Stimulated activated naive CD8-positive, alpha-beta T cell treated with anti-CD3 and anti-CD28 coated beads, Interleukin-15, Interleukin-2, amounts not matched to agents 100 U/mL and 50 U/mL, for 24 hours (primary cell): ENCODE data around the gene TASOR2.
A peak's percentile ranks its signal among the peaks of the same experiment; 100 is the strongest.

ENCODE experiments used
- ATAC-seq: fragments of 150-1000 bp; cut with Tn5 transposase; one replicate; pipeline ENCODE4 v1.10.0; 2021
- DNase-seq: peaks from one replicate; pipeline ENCODE4 v3.0.0; 2021

The TASOR2 gene

GRCh38 chr10:5684318-5684970 is at the start of gene TASOR2:
TASOR2 (plus strand) TSS chr10:5684838; CDS start chr10:5720643, 35,805 bp downstream.
- ATAC-seq: peak; percentile 88
- DNase-seq: peak; percentile 98

- ATAC-seq (no peak), DNase-seq (no peak)
Observed at GRCh38 chr10:5634918-5635317, 49.7 kb upstream of the TASOR2 start.

DNA sequence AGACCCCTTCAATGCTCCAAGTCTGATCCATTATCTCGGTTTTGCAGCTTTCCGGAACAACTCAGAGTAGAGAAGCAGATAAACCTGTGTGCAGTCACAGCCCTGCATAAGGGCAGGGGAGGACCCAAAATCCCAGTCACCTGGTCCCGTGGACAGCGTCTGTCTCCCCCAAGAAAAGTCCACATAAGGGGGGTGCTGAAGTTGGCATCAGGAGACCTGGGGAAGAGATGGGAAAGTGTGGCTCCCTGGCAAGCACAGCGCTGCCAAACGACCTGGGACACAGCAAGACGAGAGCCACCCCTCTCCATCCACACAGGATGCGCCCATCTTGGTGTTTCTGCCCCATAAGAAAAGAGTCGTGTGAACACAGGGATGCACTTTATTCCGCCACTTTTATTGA is 46.1 kb upstream of the TASOR2 start:
- ATAC-seq (no peak), DNase-seq (no peak)

GRCh38 chr10:5639066-5639465 is 45.6 kb upstream of the TASOR2 start:
- DNase-seq (no peak), ATAC-seq (no peak)

DNA sequence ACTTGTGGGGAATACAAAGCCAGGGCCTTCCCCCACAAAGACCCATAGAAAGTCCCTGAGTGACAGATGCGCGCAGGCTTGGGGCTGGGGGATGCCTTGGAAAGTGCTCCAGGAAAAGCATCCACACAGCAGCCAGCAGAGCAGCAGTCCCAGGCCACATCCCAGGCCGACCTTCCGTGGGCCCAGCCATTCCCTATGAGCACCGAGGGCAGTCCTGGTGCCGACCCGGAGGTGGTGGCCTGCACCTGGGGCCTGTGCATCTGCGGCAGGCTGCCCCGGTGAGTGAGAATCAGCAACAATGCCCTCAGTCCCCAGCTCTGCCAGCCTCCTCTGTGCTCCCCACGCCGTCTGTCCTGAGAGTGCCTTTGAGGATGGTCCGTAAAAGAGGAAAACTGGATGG is 44.6 kb upstream of the TASOR2 start:
- no peak for ATAC-seq
- DNase-seq: no peak

DNA sequence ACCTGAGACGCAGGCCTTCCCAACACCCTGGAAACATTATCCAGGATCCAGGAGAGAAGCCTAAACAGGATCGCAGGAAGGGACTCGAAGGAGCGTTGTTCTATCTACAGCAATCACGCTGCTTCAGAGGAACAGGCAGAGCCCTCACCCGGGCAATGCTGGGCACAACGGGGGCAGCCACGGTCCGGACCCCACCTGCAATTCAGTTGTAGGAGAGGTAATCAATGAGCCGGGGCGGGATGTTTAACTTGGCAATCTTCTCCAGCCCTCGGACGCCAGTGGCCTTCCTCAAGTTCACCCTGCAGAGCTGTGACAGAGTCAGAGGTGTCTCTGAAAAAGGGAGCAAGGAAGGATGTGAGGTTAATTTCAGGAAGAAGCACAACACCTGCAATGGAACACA is 44.1 kb upstream of the TASOR2 start:
- ATAC-seq: no peak
- no peak for DNase-seq

DNA sequence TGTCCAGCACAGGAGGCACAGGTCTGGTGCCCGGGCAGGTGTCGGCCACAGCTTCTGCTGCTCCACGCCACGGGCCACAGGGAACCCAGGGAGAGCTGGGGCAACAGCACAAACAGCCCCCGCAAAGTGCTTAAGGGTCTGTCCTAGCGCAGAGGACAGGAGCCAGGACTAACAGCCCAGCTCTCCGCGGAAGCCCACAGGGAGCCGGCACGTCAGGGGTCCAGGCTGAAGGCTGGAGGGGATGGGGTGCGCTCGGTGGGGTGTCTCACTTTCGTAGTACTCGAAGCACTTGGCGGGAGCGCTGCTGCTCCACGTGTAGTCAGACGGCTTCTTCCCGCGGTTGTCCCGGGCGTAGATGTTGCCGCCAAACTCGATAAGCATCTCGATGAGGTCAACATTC is 43.1 kb upstream of the TASOR2 start:
- no peak for ATAC-seq
- no peak for DNase-seq

GRCh38 chr10:5643346-5644067 is 41.1 kb upstream of the TASOR2 start:
- no peak for DNase-seq
- ATAC-seq: no peak

DNA sequence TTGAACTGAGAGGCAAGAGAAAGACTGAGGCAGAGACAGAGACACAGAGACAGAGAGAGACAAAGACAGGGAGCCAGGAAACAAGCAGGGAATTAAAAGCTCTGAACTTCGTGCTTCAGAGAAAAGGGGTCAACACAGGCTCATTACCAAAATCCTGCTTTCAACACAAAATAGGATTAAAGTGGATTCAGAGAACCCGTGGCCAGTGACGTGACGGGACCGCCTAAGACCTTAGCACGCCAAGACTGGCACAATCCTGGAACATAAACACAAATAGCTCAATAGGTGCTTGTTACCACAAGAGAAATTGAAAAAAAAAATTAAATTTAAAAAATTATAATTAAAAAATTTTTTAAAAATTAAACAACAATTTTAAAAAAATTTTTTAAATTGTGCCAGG is 39.7 kb upstream of the TASOR2 start:
- no peak for ATAC-seq

GRCh38 chr10:5645375-5645774 is 39.3 kb upstream of the TASOR2 start:
- DNase-seq (no peak), ATAC-seq (no peak)

More for the DNA sequence above, 39.7 kb upstream of the TASOR2 start:
- no peak for DNase-seq

DNA sequence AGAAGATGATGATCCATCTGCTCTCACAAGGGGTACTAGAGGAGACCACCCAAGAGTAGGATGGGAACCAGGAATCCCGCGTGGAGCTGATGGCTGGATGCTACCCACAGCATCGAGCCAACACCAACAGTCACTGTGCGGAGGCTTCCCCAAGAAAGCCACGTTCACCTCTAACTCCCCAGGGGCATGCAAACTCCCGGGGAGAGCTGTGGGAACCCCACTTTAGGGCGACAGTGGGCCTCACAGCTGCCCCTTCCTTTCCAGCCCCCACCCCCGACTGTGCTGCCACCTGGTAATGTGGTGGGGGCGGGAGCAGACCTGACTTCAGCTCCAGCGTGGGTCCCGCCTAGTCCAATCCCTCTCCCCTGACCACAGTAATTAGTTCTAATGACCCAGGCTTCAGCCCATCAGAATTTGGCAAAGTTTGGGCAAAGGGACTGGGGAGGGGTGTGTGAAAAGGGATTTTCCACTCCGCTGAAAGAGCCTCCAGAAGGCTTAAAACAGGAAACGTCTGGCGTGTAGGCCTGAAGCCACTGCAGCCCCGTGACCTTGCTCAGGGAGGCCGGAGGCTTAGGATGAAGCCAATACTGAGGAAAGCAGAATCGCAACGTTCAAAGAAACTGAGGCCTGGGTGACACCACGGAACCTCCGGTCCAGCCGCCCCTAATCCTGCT is 38.6 kb upstream of the TASOR2 start:
- ATAC-seq (no peak), DNase-seq (no peak)

- no peak for ATAC-seq
- DNase-seq: no peak
Observed at GRCh38 chr10:5647507-5648240, 37.0 kb upstream of the TASOR2 start.

DNA sequence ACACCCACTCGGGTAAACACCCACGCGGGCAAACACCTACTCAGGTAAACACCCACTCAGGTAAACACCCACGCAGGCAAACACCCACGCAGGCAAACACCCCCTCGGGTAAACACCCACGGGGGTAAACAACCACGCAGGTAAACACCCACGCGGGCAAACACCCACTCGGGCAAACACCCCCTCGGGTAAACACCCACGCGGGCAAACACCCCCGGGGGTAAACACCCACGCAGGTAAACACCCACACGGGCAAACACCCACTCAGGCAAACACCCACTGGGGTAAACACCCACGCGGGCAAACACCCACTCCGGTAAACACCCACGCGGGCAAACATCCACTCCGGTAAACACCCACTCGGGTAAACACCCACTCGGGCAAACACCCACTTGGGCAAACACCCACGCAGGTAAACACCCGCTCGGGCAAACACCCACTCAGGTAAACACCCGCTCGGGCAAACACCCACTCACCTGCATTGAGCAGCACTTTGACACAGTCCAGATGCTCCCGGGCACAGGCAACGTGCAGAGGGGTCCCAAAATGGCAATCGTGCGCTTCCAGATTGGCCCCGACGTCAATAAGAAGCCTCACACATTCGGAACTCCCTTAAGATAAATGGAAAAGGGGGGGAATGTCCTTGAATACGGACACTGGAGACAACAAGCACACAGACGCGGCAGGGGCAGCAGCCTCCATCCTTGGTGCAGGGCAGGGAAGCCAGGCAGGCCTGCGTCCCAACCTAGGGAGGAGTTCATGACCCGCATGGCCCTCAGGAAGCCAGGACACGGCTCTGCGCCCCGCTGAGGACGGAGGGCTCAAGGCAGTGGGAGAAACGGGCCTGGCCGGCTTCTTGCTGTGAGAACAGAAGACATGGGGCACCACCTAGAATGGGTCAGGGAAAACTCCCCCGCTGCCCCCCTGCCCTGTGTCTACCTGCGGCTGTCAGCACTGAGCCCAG is 35.9 kb upstream of the TASOR2 start:
- ATAC-seq: peak; percentile 30
- no peak for DNase-seq

- DNase-seq (no peak), ATAC-seq (no peak)
Observed at GRCh38 chr10:5649746-5650145, 34.9 kb upstream of the TASOR2 start.

DNA sequence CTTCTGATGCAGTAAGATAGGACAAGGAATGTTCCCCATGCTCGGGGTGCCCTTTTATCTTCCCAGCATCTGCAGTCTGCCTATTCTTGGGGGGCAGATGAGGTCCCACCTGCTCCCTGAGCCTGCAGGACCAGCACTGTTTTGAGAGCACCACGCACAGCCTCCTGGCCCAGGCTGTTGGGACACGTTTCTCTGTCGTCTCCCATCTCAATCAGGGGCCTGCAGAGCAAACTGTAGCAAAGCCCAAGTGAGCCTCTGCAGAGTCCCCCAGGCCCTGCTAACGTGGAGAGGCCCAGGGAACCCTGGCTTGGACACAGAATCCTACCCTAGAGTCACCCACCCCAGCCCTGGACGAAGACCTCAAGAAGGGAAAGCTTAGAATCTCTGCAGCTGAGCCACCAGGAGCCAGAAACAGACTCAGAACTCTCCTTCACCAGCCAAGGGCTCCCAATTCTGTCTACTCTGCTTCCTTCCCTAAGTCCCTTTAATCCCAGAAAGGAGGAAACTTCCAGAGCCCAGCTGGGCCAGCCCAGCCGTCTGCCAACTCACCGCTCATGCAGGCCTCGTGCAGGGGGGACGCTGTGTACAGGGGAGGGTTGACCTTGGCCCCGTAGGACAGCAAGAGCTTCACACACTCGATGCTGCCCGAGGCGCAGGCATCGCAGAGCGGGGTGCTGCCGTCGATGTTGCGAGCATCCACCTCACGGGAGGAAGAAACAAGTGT is 33.8 kb upstream of the TASOR2 start:
- DNase-seq: no peak
- no peak for ATAC-seq

DNA sequence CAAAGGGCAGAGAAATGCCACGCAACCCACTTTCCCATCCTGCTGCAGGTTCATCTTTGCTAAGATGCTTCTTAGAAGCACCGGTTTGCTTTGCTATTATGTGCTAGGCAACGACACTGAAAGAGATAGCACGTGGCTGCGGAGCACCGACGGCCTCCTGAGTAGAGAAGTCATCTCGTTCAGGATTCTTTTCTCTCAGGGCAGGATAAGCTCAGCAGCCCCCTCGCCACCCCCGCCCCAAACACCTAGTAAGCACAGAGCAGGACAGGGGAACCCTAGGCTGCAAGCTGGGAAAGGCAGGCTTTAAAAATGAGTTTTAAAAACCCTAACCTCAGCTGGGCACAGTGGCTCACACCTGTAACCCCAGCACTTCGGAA is 33.3 kb upstream of the TASOR2 start:
- ATAC-seq (no peak), DNase-seq (no peak)

- ATAC-seq (no peak), DNase-seq (no peak)
Observed at GRCh38 chr10:5652746-5653145, 31.9 kb upstream of the TASOR2 start.

DNA sequence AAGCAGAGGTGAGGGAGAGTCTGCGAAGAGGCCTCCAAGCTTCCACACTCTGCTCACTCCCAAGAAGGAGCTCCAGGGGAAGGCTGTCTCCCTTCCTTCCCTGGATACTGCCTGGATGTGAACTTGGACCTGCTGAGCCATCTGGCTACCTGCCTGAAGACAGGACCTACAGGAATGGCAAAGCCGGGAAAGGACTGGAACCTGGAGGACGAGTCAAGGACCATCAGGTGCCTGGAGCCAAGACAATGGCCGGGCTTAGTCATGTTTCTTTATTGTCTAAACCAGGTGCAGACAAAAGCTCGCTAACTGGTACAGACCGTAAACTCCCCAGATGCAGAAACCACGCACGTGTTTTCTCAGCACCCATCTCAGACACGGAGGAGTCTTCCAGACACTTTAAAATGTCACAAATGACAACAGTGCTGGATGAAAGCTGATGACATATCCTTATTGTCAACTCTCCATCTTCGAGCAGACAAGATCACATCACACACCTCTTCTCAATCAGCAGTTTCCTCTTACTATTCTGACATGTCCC is 30.4 kb upstream of the TASOR2 start:
- DNase-seq (no peak), ATAC-seq (no peak)

DNA sequence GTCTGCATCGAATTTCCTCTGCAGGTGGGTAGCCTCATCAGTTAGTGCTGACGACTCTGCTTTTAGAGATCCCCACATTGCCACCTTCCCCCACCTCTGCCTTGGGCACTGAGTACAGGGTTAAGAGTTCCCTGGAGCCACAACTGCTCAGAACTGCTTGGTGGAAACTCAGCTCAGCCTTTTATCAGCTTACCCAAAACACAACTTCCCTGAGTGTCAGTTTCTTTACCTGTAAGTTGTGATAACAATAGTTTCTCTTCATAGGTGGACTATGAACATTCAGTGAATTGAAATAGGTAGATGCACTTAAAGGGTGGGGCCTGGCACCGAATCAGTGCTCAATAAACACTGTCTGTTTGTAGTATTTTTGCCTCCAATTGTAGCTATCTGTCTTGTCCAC is 29.5 kb upstream of the TASOR2 start:
- DNase-seq: no peak
- ATAC-seq: no peak

DNA sequence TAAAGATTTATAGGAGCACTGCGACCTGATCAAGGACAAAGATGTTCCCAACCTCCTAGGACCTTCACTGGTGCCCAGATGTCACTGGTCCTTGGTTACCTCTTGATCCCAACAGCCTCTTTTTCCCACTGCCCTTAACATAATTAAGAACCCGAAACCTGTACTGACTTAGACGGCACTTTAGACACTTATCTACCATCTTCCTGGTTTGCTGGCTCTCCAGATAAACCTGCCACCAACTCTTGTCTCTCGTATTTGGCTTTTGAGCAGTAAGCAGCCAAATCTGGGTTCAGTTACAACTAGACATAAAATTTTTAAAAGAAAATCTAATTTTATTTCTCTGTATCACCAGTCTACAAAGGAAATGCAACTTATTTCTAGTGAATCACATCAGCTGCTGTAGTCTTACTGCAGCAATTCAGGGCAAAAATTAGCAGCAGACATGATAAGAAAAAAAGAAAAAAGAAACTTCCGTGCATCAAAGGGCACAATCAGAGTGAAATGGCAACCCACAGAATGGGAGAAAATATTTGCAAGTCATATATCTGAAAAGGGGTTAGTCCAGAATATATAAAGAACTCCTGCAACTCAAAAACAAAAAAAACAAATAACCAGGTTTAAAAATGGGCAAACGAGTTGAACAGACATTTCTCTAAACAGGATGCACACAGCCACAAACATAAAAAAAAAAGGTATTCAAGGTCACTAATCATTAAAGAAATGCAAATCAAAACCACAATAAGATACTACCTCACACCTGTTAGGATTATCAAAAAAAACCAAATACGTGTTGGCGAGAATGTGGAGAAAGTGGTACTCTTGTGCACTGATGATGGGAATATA is 27.7 kb upstream of the TASOR2 start:
- DNase-seq (no peak), ATAC-seq (no peak)
